ENCODE results near the gene NKD2. TPM values are rescaled to one million over a fixed set of nuclear protein-coding genes. Genes with fewer than 3 reads are reported as not detected.

The NKD2 gene
- 1 to 10 TPM in 6 of 9 donors, under 1 TPM in 3; 0.56 to 3.9 (median 1.6) TPM for total RNA-seq
- polyA plus RNA-seq: 1 to 10 TPM; 2.6 to 6.6 TPM
- long read RNA-seq, donor 1: 0 reads
- long read RNA-seq, donor 2: 0 reads
- long read RNA-seq, donor 3: 0 reads

- WGBS, 4 donors: 0 to 10% (median 2%) methylated on average over 7 to 108 of the region's 108 CpGs
- ATAC-seq: peak in 1 of 4 donors; percentile 43
- TF ChIP-seq POLR2A (IDR thresholded peaks at IDR 0.05): no peak
- TF ChIP-seq CTCF (IDR thresholded peaks at IDR 0.05): peak; percentile 20 to 84 (median 62)
- peak; percentile 15 to 75 (median 38) for DNase-seq
- peak within 1 kb of the TSS; percentile 42 to 68 (median 57) for H3K4me3 ChIP-seq
- H3K27ac ChIP-seq: no peak within 1 kb of the TSS
- peaks cover 0 to 50% (median 24%) of the 10 kb centered on the region in 12 donors for H3K4me1 ChIP-seq
- intact Hi-C loops (cut with DNase I): loop anchor here in 6 of 10 donors (5.0 to 10.0 kb wide), 3 partner anchors 84 to 136 kb away; no protein-coding TSS in a partner anchor
- H3K9me3 ChIP-seq: no peaks in the 10 kb centered on the region
- H3K36me3 ChIP-seq: no peaks in the 10 kb centered on the region
- H3K27me3 ChIP-seq: peaks cover 6 to 58% (median 11%) of the 10 kb centered on the region in 9 donors
These were observed at the start of gene NKD2 for GRCh38 chr5:1008451-1009358. Gene NKD2 (plus strand): TSS chr5:1008802. CDS start chr5:1009058, 256 bp downstream.

GRCh38 chr5:959581-960531 lies 48.7 kb upstream of the NKD2 start:
- TF ChIP-seq POLR2A (IDR thresholded peaks at IDR 0.05) (no peak), CTCF (IDR thresholded peaks at IDR 0.05) (no peak)
- ATAC-seq (no peak), DNase-seq (peak in 1 of 5 donors; percentile 19)
- WGBS, 4 donors: 87 to 92% (median 91%) methylated on average over 22 to 47 of the region's 47 CpGs
- intact Hi-C loops (cut with DNase I): no loop called here
- H3K27me3 ChIP-seq: peaks cover 0 to 20% (median 0%) of the 10 kb centered on the region in 9 donors
- no peaks in the 10 kb centered on the region for H3K9me3 ChIP-seq
- H3K27ac ChIP-seq: no peak overlapping the region
- H3K4me1 ChIP-seq: peaks cover 0 to 43% (median 19%) of the 10 kb centered on the region in 12 donors
- no peak overlapping the region for H3K4me3 ChIP-seq
- no peaks in the 10 kb centered on the region for H3K36me3 ChIP-seq

- no peak overlapping the region for H3K4me3 ChIP-seq
- H3K27ac ChIP-seq: no peak overlapping the region
- H3K9me3 ChIP-seq: no peaks in the 10 kb centered on the region
- peak in 1 of 4 donors; percentile 6 for ATAC-seq
- 58 to 68% (median 65%) methylated on average over 7 of the region's 7 CpGs for WGBS, 4 donors
- H3K36me3 ChIP-seq: no peaks in the 10 kb centered on the region
- H3K27me3 ChIP-seq: peaks cover 0 to 20% (median 0%) of the 10 kb centered on the region in 9 donors
- peak in 2 of 5 donors; percentile 20 to 51 for DNase-seq
- intact Hi-C loops (cut with DNase I): no loop called here
- TF ChIP-seq CTCF (IDR thresholded peaks at IDR 0.05) (no peak), POLR2A (IDR thresholded peaks at IDR 0.05) (no peak)
- H3K4me1 ChIP-seq: peaks cover 0 to 45% (median 19%) of the 10 kb centered on the region in 12 donors
These were observed 48.1 kb upstream of the NKD2 start for GRCh38 chr5:960551-960950.
